Neural progenitor cell (in vitro differentiated cells): ENCODE data around the gene VTN.

Experiments
- EZH2 ChIP-seq: fragments of 200-600 bp; sonication (generic); IDR thresholded peaks from 2 replicates; pipeline ENCODE4 v1.6.1; 2017; ENCODE audit warnings: antibody characterized with exemption, mild to moderate bottlenecking, moderate library complexity
- EZH2phosphoT487 ChIP-seq: fragments of 200-600 bp; sonication (generic); IDR thresholded peaks from 2 replicates; pipeline ENCODE4 v1.6.1; 2017; ENCODE audit warnings: antibody characterized with exemption
- TF ChIP-seq, protein P1 (sequence below): fragments of 200-600 bp; sonication (generic); IDR thresholded peaks from 2 replicates; pipeline ENCODE4 v1.5.1; 2017; ENCODE audit warnings: antibody characterized with exemption, mild to moderate bottlenecking

DNA sequence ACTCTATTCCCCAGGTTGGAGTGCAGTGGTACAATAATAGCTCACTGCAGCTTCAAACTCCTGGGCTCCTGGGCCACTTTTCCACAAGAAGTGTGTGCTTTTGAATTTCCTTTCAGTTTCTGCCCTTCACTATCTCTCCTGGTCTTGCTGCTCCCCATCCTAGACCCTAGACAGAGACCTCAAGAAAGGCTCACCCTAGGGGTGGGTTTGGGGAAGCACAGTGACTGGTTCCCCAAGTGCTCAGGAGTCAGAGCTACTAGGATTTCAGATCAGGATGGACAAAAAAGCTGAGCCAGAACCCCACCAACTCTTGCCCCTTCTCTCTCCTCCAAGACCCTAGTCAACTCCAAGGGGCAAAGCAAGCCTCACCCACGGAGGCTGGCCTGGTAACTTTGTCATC lies 3.5 kb downstream of the VTN start:
- TF ChIP-seq EZH2 (no peak), EZH2phosphoT487 (no peak)
- TF ChIP-seq, protein P1, sequence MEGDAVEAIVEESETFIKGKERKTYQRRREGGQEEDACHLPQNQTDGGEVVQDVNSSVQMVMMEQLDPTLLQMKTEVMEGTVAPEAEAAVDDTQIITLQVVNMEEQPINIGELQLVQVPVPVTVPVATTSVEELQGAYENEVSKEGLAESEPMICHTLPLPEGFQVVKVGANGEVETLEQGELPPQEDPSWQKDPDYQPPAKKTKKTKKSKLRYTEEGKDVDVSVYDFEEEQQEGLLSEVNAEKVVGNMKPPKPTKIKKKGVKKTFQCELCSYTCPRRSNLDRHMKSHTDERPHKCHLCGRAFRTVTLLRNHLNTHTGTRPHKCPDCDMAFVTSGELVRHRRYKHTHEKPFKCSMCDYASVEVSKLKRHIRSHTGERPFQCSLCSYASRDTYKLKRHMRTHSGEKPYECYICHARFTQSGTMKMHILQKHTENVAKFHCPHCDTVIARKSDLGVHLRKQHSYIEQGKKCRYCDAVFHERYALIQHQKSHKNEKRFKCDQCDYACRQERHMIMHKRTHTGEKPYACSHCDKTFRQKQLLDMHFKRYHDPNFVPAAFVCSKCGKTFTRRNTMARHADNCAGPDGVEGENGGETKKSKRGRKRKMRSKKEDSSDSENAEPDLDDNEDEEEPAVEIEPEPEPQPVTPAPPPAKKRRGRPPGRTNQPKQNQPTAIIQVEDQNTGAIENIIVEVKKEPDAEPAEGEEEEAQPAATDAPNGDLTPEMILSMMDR: no peak
